HepG2 (cell line): ENCODE data around the gene TYROBP. TPM values are rescaled to one million over a fixed set of nuclear protein-coding genes. Genes with fewer than 3 reads are reported as not detected.
A peak's percentile ranks its signal among the peaks of the same experiment; 100 is the strongest.

Experiments used
- HNRNPLL ChIP-seq: fragments of 200-400 bp; formaldehyde crosslinking; IDR thresholded peaks from 2 replicates; pipeline ENCODE4 v1.6.1; 2017; ENCODE audit warnings: mild to moderate bottlenecking, low read depth, low read length; ENCODE audit not compliant: poor library complexity, severe bottlenecking
- LCORL ChIP-seq, 2 experiments: fragments of 450-650 bp in 1 of 2; sonication (generic) in 1 of 2; formaldehyde crosslinking in 1 of 2; IDR thresholded peaks; 2 replicates each; pipeline versions ENCODE4 v1.5.0 to v1.6.1; 2017 to 2020; ENCODE audit warnings: antibody characterized with exemption in 1 of 2, missing genetic modification reagents in 1 of 2
- MAZ ChIP-seq, 2 experiments: sonication (generic) in 1 of 2; formaldehyde crosslinking in 1 of 2; IDR thresholded peaks; 2 replicates each; pipeline versions ENCODE4 v1.5.0 to v1.6.1; 2012 to 2020; ENCODE audit warnings: low read depth in 2 of 2, mild to moderate bottlenecking in 2 of 2, borderline replicate concordance in 1 of 2, improper control_type of control experiment in 1 of 2, low read length in 1 of 2, missing genetic modification reagents in 1 of 2, moderate library complexity in 1 of 2
- PHF8 ChIP-seq: sonication (generic); formaldehyde crosslinking; IDR thresholded peaks from 2 replicates; pipeline ENCODE4 v1.5.0; 2020; ENCODE audit warnings: missing genetic modification reagents
- PTBP1 ChIP-seq: fragments of 200-400 bp; formaldehyde crosslinking; IDR thresholded peaks from 2 replicates; pipeline ENCODE4 v1.6.1; 2018; ENCODE audit warnings: low read length, low read depth; ENCODE audit not compliant: poor library complexity, severe bottlenecking
- SNAI1 ChIP-seq: sonication (generic); formaldehyde crosslinking; IDR thresholded peaks from 2 replicates; pipeline ENCODE4 v1.5.0; 2020; ENCODE audit warnings: mild to moderate bottlenecking, missing genetic modification reagents, borderline replicate concordance
- SOX13 ChIP-seq, 3 experiments: fragments of 450-650 bp in 1 of 3; sonication (generic) in 1 of 3; formaldehyde crosslinking in 1 of 3; IDR thresholded peaks in 2 of 3; conservative IDR thresholded peaks in 1 of 3; 2 replicates each; pipeline versions ENCODE4 v1.5.0 to v1.6.1; 2016 to 2020; ENCODE audit warnings: antibody characterized with exemption in 1 of 3, mild to moderate bottlenecking in 1 of 3, missing compliant biosample characterization in 1 of 3, missing genetic modification reagents in 1 of 3, moderate library complexity in 1 of 3
- TCF12 ChIP-seq, 2 experiments: fragments of 450-650 bp in 1 of 2; sonication (generic) in 1 of 2; formaldehyde crosslinking in 1 of 2; IDR thresholded peaks; 2 replicates each; pipeline versions ENCODE4 v1.6.1 to v1.8.0; 2017 to 2022; ENCODE audit warnings: antibody characterized with exemption in 1 of 2, mild to moderate bottlenecking in 1 of 2, missing genetic modification reagents in 1 of 2, moderate library complexity in 1 of 2
- ZNF292 ChIP-seq: sonication (generic); formaldehyde crosslinking; IDR thresholded peaks from 2 replicates; pipeline ENCODE4 v1.8.1; 2022; ENCODE audit warnings: mild to moderate bottlenecking, low read depth, missing genetic modification reagents, borderline replicate concordance
- ZNF567 ChIP-seq: sonication (generic); formaldehyde crosslinking; IDR thresholded peaks from 2 replicates; pipeline ENCODE4 v1.8.1; 2023; ENCODE audit warnings: mild to moderate bottlenecking, missing genetic modification reagents, borderline replicate concordance
- ZNF605 ChIP-seq: sonication (generic); formaldehyde crosslinking; IDR thresholded peaks from 2 replicates; pipeline ENCODE4 v1.8.0; 2022; ENCODE audit warnings: mild to moderate bottlenecking, missing genetic modification reagents
- polyA plus RNA-seq, 8 experiments: library from polyadenylated mRNA; depleted of rRNA in 3 of 8; stranded (reverse) in 7 of 8; unstranded in 1 of 8; fragments of >200 nt; fragmentation: Illumina TruSeq in 4 of 8; extraction: Trizol in 4 of 8; gene quantifications; 2 replicates each; pipeline versions ENCODE4 v1.2.1 to v1.2.3, GENCODE V29; 2011 to 2016; ENCODE audit warnings: low read depth in 4 of 8, missing spikeins in 1 of 8, mixed read lengths in 1 of 8; ENCODE audit not compliant: insufficient read depth in 1 of 8
- total RNA-seq, 5 experiments: library from RNA; depleted of rRNA; stranded (reverse); fragments of >200 nt; fragmentation: Illumina TruSeq; extraction: Trizol; gene quantifications; 2 replicates each; pipeline ENCODE4 v1.2.3, GENCODE V29; 2016; ENCODE audit warnings: low read depth in 1 of 5
- TF ChIP-seq, protein P1 (sequence below): sonication (generic); formaldehyde crosslinking; IDR thresholded peaks from 2 replicates; pipeline ENCODE4 v1.4.0; 2020; ENCODE audit warnings: mild to moderate bottlenecking, missing genetic modification reagents
- TF ChIP-seq, protein P2 (sequence below): sonication (generic); formaldehyde crosslinking; IDR thresholded peaks from 2 replicates; pipeline ENCODE4 v1.5.1; 2020; ENCODE audit warnings: mild to moderate bottlenecking, missing genetic modification reagents, moderate library complexity
- TF ChIP-seq, protein P3 (sequence below): sonication (generic); formaldehyde crosslinking; IDR thresholded peaks from 2 replicates; pipeline ENCODE4 v1.4.0; 2020; ENCODE audit warnings: missing genetic modification reagents

Gene TYROBP
- total and polyA plus RNA-seq, 2 of the 13 experiments (the other 11 are each of a cell fraction or from before 2014, with no cell fraction given) = not detected

DNA sequence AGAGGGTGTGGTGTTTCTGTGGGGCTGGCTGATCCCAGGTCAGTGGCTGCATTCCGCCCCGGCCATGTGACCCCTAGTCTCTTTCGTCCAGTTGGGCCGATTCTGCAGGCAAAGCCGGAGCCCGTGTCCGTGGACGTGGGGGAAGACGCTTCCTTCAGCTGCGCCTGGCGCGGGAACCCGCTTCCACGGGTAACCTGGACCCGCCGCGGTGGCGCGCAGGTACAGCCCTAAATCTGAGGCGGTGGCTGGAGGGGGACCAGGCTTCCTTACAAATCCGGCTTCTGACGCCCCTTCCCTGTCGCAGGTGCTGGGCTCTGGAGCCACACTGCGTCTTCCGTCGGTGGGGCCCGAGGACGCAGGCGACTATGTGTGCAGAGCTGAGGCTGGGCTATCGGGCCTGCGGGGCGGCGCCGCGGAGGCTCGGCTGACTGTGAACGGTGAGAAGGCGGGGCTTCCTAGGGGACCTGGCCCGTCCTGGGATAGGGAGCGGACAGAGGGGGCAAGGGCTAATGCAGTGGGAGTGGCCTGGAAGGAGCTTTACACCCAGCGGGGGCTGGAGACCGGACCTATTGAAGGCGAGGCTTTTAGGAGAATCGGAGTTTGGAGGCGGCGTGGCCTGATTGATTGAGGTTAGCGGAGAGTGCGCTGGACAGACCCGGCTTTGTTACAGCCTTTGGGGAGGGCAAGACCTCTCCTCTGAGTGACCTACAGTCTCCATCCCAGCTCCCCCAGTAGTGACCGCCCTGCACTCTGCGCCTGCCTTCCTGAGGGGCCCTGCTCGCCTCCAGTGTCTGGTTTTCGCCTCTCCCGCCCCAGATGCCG, 47.1 kb downstream of the TYROBP start (continued):
- TF ChIP-seq, protein P1, sequence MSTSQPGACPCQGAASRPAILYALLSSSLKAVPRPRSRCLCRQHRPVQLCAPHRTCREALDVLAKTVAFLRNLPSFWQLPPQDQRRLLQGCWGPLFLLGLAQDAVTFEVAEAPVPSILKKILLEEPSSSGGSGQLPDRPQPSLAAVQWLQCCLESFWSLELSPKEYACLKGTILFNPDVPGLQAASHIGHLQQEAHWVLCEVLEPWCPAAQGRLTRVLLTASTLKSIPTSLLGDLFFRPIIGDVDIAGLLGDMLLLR = 0 out of 2 replicates have a peak, but pooled peaks have one; percentile 27
- TF ChIP-seq ZNF292 (CRISPR knock-in tag) (0 out of 2 replicates have a peak, but pooled peaks have one; percentile 32), PHF8 (CRISPR knock-in tag) (no peak), SNAI1 (CRISPR knock-in tag) (no peak), PTBP1 (no peak), ZNF567 (CRISPR knock-in tag) (no peak), LCORL (IDR thresholded peaks at IDR 0.05) (no peak), LCORL (CRISPR knock-in tag; IDR thresholded peaks at IDR 0.05) (peak; percentile 57; the same call in 1 of the 2 replicates), ZNF605 (0 out of 2 replicates have a peak, but pooled peaks have one; percentile 39), MAZ (IDR thresholded peaks at IDR 0.05; ENCODE audit: borderline replicate concordance, low read depth, low read length) (no peak), MAZ (CRISPR knock-in tag; IDR thresholded peaks at IDR 0.05; ENCODE audit: low read depth) (no peak), TCF12 (IDR thresholded peaks at IDR 0.05) (no peak), TCF12 (CRISPR knock-in tag; IDR thresholded peaks at IDR 0.05) (0 out of 2 replicates have a peak, but pooled peaks have one; percentile 46), HNRNPLL (peak; percentile 62), SOX13 (IDR thresholded peaks at IDR 0.05) (no peak), SOX13 (CRISPR knock-in tag; conservative IDR thresholded peaks at IDR 0.05 in 1 of 2, IDR thresholded peaks at IDR 0.05 in 1 of 2) (peak in 1 of 2 experiments; percentile 36; a peak in 1 of 4 replicates)
- TF ChIP-seq, protein P2, sequence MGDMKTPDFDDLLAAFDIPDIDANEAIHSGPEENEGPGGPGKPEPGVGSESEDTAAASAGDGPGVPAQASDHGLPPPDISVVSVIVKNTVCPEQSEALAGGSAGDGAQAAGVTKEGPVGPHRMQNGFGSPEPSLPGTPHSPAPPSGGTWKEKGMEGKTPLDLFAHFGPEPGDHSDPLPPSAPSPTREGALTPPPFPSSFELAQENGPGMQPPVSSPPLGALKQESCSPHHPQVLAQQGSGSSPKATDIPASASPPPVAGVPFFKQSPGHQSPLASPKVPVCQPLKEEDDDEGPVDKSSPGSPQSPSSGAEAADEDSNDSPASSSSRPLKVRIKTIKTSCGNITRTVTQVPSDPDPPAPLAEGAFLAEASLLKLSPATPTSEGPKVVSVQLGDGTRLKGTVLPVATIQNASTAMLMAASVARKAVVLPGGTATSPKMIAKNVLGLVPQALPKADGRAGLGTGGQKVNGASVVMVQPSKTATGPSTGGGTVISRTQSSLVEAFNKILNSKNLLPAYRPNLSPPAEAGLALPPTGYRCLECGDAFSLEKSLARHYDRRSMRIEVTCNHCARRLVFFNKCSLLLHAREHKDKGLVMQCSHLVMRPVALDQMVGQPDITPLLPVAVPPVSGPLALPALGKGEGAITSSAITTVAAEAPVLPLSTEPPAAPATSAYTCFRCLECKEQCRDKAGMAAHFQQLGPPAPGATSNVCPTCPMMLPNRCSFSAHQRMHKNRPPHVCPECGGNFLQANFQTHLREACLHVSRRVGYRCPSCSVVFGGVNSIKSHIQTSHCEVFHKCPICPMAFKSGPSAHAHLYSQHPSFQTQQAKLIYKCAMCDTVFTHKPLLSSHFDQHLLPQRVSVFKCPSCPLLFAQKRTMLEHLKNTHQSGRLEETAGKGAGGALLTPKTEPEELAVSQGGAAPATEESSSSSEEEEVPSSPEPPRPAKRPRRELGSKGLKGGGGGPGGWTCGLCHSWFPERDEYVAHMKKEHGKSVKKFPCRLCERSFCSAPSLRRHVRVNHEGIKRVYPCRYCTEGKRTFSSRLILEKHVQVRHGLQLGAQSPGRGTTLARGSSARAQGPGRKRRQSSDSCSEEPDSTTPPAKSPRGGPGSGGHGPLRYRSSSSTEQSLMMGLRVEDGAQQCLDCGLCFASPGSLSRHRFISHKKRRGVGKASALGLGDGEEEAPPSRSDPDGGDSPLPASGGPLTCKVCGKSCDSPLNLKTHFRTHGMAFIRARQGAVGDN (CRISPR knock-in tag) = peak; percentile 66
- TF ChIP-seq, protein P3, sequence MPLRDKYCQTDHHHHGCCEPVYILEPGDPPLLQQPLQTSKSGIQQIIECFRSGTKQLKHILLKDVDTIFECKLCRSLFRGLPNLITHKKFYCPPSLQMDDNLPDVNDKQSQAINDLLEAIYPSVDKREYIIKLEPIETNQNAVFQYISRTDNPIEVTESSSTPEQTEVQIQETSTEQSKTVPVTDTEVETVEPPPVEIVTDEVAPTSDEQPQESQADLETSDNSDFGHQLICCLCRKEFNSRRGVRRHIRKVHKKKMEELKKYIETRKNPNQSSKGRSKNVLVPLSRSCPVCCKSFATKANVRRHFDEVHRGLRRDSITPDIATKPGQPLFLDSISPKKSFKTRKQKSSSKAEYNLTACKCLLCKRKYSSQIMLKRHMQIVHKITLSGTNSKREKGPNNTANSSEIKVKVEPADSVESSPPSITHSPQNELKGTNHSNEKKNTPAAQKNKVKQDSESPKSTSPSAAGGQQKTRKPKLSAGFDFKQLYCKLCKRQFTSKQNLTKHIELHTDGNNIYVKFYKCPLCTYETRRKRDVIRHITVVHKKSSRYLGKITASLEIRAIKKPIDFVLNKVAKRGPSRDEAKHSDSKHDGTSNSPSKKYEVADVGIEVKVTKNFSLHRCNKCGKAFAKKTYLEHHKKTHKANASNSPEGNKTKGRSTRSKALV (CRISPR knock-in tag) = peak; percentile 75
